GM06990 (cell line): Measurements from ENCODE around the gene C6orf89.

Experiments
- DNase-seq: peaks from one replicate; pipeline ENCODE4 v3.0.0-alpha.2; 2011; ENCODE audit not compliant: insufficient read length; ENCODE audit errors: extremely low read depth
- H3K27me3 ChIP-seq: replicated peaks from 2 replicates; pipeline ENCODE4 v1.6.0; 2011; ENCODE audit warnings: low read length; ENCODE audit not compliant: control insufficient read depth, insufficient read depth
- H3K36me3 ChIP-seq: 2 replicates; pipeline ENCODE4 v1.5.1; 2011; ENCODE audit warnings: low read length; ENCODE audit not compliant: control insufficient read depth, insufficient read depth
- H3K4me3 ChIP-seq: replicated peaks from 2 replicates; pipeline ENCODE4 v1.5.1; 2011; ENCODE audit warnings: low read depth, mild to moderate bottlenecking, control low read depth, low read length
- CTCF ChIP-seq: IDR thresholded peaks from 2 replicates; pipeline ENCODE4 v1.5.1; 2011; ENCODE audit warnings: low read length, control low read depth, mild to moderate bottlenecking, inconsistent platforms; ENCODE audit not compliant: insufficient read depth, poor library complexity, severe bottlenecking

C6orf89 gene

GRCh38 chr6:36977470-36977941 lies 91.8 kb downstream of the C6orf89 start:
- peak; percentile 51 for DNase-seq
- Histone ChIP-seq H3K36me3 (peaks cover 51% of the 10 kb centered on the region), H3K4me3 (no peak overlapping the region), H3K27me3 (no peaks in the 10 kb centered on the region)
- TF ChIP-seq CTCF = peak; percentile 73
